GM18517 (cell line): ENCODE results near the gene ZNRD2.
"Not testable (repeated sequence)": the region's sequence is repeated elsewhere in the genome, so short reads cannot be mapped to it uniquely, and the experiment has no call there.

Source experiments
- ATAC-seq: cut with Tn5 transposase; IDR thresholded peaks from one replicate; pipeline ENCODE4 v1.9.1; 2021; ENCODE audit warnings: mild to moderate bottlenecking, moderate library complexity; ENCODE audit not compliant: unreplicated experiment

Gene ZNRD2

DNA sequence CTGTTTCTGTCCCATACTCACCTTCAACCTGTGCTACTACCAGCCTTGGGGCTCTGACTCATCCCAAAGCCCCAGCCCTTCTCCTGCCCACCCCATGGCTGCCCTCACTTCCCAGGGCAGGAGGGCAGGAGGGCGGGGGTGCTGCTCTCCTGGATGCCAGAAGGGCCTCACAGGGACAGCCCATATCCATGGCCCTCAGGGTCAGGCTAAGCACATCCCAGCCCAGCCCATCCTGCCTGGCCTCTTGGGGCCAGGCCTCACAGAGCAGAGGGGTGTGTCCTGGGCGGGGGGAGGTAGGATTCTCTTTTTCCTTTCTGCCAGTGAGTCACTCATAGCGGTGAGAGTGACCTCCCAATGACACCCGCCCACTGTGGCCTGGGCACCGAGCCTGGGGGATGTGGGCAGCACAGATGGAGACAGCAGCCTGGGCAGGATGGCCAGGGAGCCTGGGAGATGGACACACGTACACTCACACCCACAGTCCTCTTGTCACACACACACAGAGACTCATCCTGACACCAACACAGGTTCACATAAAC, 14.5 kb upstream of the ZNRD2 start:
- ATAC-seq, result no peak

DNA sequence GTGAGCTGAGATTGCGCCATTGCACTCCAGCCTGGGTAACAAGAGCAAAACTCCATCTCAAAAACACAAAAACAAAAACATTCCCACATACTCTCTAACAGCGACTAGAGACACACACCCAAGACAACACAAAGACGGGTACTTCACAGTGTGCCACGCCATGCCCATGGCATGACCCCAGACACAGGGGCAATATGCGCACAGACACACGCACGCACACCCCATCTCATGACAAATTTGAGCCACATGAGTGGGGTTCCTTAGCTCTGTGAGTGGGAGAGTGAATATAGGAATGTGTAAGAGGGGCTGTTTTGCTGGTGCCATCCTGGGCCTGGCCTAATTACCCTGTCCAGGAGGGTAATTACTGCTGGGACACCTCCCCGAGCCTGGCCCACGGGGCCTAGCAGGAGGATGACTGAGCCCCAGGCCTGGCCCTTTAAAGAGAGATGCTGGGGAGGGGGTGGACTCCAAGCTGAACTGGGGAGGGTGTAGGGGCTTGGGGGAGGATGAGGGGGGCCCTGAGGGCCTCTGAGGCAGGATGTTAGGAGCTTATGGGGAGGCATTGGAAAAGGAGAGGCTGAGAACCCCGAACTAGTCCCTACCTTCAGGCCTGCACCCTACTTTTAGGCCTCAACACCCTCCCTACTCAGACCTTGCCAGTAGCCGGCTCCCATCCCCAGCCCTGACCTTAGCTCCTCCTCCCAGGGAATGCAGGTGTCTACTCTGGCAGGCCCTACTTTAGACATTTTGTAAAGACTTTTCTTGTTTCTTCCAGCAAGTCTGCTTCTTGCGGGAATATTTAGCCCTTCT, 13.6 kb upstream of the ZNRD2 start:
- no peak for ATAC-seq

DNA sequence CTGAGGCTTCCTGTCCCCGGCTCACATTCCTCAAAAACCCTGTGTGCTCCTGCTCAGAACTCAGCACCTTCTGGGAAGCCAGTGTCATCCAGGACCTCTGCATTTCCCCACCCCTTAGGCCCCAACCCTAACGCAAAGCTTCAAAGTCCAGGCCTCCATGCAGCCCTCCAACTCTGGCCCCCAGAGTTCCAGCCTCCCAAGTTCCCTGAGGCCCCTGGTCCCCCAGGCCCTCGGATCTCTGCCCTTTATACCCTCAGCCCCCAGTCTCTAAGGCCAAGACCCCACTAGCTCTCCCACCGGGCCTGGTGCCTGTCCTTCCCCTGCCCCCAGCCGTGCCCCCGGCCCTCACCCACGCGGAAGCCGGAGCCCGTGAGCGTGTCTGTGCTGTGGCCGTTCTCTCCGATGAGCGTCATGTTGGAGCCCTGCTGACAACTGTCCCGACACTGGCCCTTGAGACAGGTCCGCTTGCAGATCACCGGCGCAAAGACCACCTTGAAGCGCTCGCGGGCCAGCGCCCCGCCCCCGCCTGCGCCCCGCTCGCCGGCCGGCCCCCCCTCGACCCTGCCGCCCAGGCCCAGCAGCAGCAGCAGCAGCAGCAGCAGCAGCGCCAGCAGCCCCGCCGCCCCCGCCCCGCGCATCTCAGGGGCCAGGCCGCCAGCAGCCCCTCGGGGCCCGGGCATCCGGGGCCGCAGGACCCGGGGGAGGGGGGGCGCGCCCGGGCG, 12.8 kb upstream of the ZNRD2 start:
- no peak for ATAC-seq

DNA sequence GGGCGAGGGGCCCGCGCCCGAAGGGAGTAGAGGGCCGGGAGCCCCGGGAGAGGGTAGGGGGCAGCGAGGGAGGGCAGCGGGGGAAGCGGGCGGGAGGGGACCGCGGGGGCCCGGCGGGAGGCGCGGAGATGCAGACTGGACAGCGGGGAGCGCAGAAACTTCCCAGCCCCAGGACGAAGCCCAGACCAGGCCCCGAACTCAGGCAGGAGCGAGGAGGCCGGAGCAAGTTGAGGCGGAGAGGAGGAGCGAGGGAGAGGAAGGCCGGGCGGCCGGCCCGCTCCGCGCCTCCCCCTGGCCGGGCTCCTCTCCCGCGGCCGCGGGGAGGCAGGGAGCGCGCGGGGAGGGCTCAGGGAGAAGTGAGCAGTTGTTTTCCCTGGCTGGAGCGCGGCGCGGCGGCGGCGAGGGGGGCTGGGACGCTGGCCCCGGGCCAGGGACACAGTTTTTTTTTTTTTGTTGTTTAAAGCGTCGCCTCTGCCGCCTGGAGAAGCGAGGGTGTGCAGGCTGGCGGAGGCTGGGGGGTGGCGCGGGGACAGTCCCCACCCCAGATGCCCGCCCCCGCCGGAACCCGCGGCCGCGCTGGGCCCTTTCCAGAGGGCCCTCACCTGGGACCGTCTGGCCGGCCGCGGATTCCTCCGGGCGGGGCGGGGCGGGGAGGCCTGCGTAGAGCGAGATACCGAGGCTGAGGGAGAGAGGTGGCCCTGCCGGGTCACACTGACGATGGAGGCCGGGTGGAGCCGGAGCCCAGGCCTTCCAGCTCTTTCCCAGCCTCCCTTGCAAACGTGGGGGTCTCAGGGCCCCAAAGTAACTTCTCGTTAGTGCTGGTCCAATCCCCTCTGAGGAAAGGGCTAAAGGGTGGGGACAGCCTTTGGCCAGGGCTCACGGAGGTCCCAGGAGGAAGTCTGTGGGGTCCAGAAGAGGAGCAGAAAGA, 12.0 kb upstream of the ZNRD2 start, which contains the start of gene LTBP3:
Gene LTBP3, minus strand, starts transcription at position 358 of the 928 bp plus-strand sequence. CDS start 400 bp downstream, outside the sequence.
- no peak for ATAC-seq

DNA sequence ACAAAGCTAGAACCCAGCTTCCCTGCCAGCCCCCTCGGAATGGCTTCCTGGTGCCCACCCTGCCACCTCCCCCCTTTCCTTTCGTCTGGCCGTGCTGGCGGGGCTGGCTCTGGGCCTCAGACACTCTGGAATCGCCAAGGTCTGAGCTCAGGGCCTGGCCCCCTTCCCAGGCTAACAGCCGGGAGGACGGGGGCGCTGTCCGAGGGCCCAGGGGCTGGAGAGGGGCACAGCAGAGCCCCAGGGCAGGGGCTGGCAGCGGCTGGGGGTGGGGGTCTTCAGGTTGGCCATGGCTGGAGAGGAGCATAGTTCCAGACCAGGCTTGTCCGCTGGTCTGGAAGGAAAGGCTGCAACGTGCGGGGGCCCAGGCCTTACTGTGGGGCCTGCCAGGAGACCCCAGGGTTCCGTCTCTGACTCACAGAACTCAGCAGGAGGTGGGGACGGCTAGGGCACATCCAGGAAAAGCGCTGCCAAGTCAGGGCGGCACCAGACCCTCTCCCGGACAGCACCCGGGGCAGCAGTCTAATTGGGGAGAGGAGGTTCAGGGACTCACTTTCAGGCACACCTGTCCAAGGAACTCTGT, 11.3 kb upstream of the ZNRD2 start:
- ATAC-seq, result no peak

DNA sequence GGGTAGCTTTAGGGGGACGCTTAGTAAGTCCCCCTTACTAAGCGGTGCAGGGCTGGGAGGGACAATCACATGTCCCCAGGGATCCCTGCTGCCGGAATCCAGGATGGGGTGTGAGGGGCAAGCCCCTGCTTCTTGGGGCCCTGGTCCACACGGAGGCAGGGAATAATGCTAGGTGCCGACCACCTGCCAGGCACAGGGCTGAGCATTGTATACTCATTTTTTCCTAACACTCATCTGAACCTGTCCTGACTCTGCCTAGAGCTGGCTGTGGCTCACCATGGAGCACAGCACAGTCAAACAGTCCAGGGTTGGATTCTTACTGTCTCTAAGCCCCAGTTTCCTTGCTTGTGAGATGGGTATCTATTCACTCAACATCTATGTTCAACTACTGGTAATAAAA, 10.7 kb upstream of the ZNRD2 start:
- no peak for ATAC-seq

DNA sequence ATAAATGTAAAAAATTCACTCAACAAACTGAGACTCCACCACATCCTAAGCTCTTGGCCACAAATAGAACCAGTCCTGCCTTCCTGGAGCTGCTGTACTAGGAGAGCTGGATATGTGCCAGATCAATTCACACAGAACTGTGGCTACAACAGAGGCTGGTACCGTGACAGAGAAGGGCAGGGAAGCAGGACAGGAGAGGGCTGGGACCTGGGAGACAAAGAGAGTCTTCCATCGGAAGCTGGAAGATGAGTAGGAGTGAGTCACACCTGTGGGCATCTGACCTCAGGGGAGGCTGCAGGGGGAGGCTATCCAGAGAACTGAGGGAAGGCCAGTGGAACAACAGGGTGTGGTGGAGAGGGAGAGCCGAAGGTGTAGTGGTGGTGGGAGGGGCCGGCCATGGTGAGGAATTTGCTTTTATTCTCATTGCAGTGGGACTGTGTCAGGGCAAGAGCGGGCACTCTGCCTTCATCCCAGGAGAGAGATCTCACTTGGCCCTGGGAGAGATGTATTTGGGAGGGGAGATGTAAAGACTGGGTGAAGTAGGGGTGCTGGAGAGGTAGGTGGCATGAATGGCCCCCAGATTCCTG, 10.2 kb upstream of the ZNRD2 start:
- no peak for ATAC-seq

DNA sequence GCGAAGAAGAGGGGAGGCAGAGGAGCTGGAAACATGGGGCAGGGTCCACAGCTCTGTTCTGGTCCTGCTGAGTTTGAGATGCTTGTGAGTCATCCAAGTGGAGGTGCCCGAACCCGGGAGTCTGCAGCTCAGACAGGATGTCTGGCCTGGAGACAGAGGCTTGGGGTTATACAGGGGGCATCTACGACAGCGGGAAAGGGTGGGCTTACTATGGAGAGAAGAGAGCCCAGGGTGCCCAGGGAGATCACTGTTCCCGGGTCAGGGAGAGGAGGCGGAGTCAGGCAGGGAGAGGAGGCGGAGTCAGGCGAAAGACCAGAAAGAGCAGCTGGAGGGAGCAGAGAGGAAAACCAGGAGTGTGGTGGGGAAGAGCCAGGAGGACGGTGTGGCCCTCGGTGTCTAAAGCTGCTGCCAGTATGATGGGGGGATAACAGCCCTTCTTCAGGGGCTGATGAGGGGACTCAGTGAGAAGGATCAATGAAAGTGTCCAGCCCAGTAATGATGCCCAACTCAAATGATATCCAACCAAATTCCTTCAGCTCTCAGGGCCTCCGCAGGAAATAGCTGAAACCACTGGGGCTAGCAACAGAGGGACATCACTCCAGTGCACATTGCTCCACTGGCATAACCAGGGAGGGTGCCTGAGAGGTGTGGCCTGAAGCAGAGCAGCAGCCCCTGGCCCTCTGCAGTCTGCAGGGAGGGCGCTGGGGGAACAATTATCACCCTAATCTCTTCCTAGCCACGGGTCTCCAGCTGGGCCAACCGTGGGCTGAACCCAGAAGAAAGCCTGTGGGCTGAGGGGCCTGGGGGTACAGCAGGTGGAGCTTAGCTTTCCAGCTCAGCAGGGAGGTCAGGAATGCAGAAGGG, 9.5 kb upstream of the ZNRD2 start:
- no peak for ATAC-seq

DNA sequence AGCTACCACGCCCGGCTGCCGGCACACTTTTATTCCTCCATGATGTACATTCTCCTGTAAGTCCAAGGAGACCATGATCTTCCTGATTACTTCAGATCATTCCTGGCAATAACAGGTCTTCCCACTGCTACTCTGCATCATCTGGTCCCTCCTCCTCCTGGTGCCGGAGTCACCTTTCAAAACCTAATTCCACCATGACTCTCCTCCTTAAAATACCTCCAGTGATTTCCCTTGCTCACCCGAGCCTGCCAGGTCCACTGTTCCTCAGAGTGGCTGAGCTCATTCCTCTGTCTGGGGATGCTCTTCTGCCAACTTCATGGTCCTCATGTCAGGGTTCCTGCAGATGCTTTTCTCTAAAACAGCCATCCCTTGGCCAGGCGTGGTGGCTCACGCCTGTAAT, 8.3 kb upstream of the ZNRD2 start:
- ATAC-seq, result no peak

DNA sequence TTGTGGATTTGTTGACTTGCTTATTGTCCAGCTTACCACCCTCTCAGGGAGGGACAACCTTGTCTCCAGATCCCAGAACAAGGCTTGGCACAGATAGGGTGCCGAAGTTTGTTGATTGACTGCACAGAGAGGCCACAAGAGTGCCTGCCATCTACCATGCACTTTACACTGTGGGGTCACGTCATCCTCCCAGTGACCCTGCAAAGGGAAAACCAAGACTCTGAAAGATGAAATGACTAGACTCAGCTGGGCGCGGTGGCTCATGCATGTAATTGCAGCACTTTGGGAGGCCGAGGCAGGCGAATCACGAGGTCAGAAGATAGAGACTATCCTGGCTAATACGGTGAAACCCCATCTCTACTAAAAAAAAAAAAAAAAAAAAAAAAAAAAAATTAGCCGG, 7.5 kb upstream of the ZNRD2 start:
- ATAC-seq, result no peak

DNA sequence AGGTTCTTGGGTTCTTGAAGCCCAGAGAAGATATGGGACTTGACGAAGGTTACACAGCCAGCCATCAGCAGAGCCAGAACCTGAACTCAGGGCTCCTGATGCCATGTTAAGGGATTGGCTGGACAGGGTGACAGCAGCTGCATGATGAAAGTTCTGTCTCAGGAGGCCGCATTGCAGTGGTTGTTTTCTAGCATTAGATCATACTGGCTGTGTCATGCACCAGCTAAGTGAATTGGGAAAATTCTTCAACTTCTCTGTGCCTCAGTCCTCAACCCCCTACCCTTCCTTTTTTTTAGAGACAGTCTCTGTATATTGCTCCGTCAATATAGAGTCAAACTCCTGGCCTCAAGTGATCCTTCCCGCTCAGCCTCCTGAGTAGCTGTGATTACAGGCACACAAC, 6.7 kb upstream of the ZNRD2 start:
- ATAC-seq, result no peak

DNA sequence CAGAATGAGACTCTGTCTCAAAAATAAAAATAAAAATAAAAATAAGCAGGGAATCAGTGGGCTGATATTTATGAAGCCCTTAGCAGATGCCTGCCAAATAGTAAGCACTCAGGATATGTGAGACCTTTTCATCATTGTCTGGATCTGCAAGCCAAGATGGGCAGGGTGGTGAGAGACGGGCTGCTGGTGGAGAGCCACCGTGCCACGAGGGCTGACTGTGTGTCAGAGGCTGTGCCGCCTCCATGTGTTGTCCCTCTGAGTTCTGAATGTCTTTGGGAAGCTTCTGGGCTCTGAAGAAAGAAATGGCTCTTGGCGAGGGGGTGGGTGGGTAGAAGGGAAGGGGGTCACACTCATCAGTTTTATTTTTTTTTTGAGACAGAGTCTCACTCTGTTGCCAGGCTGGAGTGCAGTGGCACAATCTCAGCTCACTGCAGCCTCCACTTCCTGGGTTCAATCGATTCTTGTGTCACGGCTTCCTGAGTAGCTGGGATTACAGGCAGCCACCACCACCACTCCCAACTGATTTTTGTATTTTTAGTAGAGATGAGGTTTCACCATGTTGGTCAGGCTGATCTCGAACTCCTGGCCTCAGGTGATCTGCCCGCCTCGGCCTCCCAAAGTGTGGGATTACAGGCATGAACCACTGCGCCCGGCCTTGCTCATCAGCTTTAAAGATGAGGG, 5.3 kb upstream of the ZNRD2 start:
- not testable (repeated sequence) for ATAC-seq

DNA sequence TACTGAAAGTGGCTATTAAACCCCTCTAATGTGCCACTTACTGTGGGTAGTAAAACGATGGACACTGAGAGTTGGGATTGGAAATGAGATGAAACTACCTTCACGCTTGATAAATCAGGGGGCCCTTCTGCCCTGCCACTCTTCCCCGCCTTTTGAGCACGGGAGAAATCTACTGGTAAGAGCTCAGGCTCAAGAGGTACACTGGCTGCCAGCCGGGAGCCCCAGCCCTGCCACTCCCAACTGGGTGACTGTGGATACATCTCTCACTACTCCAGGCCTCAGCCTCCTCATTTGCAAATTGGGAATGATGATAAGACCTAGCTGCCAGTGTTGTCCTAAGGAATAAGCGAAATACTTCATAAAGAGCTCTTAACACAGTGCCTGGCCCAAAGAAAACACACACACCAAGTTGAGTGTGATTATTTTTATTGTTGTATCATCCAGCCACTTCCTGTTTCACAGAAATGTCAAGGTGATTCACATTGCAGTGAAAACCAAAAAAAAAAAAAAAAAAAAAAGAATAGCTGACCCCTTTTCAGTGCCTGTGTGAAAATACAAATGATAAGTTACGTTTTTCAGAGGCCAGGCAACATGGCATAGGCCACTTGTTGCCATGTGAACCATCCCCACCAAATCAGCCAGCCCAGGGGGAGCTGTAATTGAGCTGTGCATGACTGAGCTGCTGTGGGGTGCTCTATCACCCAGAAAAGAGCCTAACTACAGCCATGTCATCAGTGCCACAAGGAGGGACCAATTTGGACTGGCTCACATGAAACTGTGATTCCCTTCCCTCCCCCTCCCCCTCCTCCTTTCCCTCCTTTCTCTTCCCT, 4.4 kb upstream of the ZNRD2 start:
- no peak for ATAC-seq

DNA sequence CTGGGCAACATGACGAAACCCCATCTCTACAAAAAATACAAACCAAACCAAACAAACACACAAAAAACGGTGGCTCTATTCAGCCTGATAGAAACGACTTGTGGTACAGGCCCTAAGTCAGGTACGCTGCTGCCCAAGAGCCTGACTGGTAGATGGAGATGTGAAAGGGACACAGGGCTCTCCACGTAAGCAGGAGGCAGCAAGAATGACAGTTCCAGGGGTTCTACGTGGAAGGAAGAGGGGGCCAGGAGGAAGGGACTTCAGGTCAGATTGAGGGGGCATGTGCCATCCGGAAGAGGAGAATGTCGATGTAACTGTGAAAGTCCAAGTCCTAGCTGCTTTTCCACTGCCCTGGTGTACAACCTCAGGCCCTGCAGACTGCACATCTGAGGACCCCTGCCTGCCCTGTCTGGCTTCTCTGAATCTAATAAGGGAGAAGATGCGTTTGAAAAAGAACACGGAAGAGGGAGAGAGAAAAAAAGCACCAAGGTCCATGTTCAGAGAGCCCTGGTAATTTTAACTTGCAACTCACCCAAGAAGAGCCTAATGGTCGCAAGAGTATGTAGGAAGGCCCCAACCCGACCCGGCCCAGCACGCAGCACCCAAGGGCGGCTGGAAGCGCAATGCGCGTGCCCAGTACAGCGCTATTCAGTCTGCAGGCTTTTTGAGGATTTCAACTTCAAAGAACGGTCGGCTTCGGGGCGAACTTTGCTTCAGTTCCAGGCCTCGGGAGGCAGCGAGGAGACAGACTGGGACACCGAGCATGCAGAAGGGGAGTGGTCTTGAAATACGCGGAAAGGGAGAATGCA, 909 bp upstream of the ZNRD2 start:
- peak; percentile 0 for ATAC-seq

DNA sequence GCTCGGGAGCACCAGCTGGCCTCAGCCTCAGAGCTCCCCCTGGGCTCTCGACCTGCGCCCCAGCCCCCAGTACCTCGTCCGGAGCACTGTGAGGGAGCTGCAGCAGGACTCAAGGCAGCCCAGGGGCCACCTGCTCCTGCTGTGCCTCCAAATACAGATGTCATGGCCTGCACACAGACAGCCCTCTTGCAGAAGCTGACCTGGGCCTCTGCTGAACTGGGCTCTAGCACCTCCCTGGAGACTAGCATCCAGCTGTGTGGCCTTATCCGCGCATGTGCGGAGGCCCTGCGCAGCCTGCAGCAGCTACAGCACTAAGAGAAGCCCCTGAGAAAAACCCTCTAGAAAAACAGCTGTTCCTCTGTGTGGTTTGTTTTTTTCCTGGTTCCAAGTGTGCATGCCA, 1.1 kb downstream of the ZNRD2 start:
- ATAC-seq, result no peak

DNA sequence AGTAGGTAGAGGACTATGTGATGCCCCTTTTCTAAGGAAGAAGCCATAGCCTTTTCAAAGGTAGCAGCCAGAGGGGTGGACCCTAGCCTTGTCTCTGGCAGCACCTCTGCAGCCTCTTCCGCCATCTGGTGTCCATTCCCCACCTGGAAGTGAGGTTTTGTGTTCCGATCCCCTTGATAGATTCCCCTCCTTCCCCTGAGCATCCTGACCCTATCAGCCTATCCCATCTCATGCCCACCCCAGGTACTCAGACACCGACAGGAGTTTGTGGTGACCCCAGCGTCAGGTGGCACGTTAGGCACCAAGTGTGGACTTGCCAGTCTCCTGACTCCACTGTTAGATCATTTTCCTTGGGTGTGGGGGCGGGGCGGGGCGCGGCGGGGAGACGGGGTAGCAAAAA, 1.7 kb downstream of the ZNRD2 start:
- no peak for ATAC-seq
